Left ventricle myocardium inferior (tissue), 1 donor: Measurements from ENCODE around the gene CHD9. TPM values are rescaled to one million over a fixed set of nuclear protein-coding genes. Genes with fewer than 3 reads are reported as not detected.

ENCODE experiments used
- DNase-seq: peaks from one replicate; pipeline ENCODE4 v3.0.0-alpha.2; 2020
- H3K27ac ChIP-seq: fragments of 200-600 bp; replicated peaks from 2 replicates; pipeline ENCODE4 v1.8.0; 2021
- H3K27me3 ChIP-seq: fragments of 200-600 bp; 2 replicates; pipeline ENCODE4 v1.8.0; 2021; ENCODE audit warnings: low read depth
- H3K36me3 ChIP-seq: fragments of 200-600 bp; 2 replicates; pipeline ENCODE4 v1.8.0; 2021
- H3K4me1 ChIP-seq: fragments of 200-600 bp; 2 replicates; pipeline ENCODE4 v1.8.0; 2021
- H3K4me3 ChIP-seq: fragments of 200-600 bp; 2 replicates; pipeline ENCODE4 v1.8.0; 2021; ENCODE audit warnings: mild to moderate bottlenecking, moderate library complexity
- H3K9me3 ChIP-seq: fragments of 200-600 bp; replicated peaks from 2 replicates; pipeline ENCODE4 v1.8.0; 2021
- CTCF ChIP-seq: fragments of 200-600 bp; IDR thresholded peaks from 2 replicates; pipeline ENCODE4 v1.8.0; 2021; ENCODE audit warnings: antibody characterized with exemption, mild to moderate bottlenecking, borderline replicate concordance
- intact Hi-C: fragments of 100-400 bp; cut with micrococcal nuclease; formaldehyde crosslinking; loops from one replicate; pipeline ENCODE4 v1.11.0; 2022
- total RNA-seq: library from RNA; stranded (reverse); fragmentation: NEBNext Ultra II Directional; extraction: Animal tissue kit (Norgen Biotek cat#: 25700); gene quantifications from one replicate; pipeline ENCODE4 v1.2.1, GENCODE V29; 2021
- donor health status: DM: no; HTN: yes; CAD: no; lungs with severe emphysema.

CHD9 gene
- total RNA-seq, 1 donor from 2014 or later = 38.9 TPM

DNA sequence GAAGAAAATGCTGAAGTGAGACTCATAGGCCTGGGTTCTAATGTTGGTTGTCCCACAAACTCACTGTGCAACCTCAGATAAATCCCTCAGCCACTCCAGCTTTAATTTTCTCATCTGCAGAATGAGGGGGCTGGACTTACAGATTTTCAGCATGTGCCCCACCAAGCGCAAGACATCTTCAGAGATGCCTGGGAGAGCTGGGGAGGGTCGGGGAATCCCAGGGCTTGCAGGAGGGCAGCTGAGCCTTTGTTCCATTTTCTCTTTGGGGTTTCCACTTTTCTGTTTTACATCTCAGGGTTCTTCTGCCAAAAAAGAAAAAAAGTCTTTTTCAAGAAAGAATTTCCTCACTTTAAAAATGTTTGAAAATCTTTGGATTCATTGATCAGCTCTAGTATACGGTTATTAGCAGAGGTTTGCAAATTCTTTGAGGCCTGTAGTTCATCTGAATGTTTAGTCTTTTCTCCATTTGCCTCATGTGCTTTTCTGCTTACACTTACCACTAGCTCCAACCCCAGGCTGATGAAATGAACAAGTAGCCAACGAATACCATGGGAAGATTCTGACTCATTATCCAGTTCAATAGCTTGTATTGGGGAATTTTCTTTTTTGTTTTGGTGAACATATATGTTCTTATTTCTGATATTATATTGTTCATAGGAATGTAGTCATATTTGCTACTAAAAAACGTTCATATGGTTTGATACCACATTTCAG is 56.4 kb downstream of the CHD9 start:
- Histone ChIP-seq H3K27me3 (no peaks in the 10 kb centered on the region), H3K9me3 (no peaks in the 10 kb centered on the region), H3K4me1 (peaks cover 8% of the 10 kb centered on the region), H3K27ac (no peak overlapping the region), H3K4me3 (no peak overlapping the region), H3K36me3 (no peaks in the 10 kb centered on the region)
- TF ChIP-seq CTCF = no peak
- DNase-seq = no peak
- intact Hi-C loops = no loop called here

DNA sequence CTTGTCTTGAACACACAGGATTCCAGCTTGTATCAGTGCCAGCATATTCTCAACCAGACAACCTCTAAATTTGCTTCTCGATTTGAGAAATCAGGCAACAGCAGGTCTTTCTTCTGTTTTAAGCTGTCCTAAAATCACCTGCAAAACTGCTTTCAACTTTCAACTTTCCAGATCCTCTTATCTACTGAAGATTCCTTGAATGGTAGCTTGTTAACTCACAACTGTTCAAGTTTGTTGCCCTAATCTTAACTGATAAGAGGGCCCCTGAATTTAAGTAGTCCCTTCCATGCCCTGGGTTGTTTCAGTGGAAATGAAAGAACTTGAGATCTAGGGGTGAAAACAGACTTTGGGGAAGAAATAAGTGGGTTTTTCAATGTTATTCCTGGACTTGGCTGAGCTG is 57.2 kb downstream of the CHD9 start:
- intact Hi-C loops = no loop called here
- no peak for DNase-seq
- no peaks in the 10 kb centered on the region for H3K27me3 ChIP-seq
- H3K4me3 ChIP-seq = no peak overlapping the region
- TF ChIP-seq CTCF = no peak
- H3K4me1 ChIP-seq = peaks cover 8% of the 10 kb centered on the region
- no peaks in the 10 kb centered on the region for H3K36me3 ChIP-seq
- no peaks in the 10 kb centered on the region for H3K9me3 ChIP-seq
- H3K27ac ChIP-seq = peak overlapping the region; percentile 1

- no peak for TF ChIP-seq CTCF
- no peak for DNase-seq
- Histone ChIP-seq H3K36me3 (peaks cover 3% of the 10 kb centered on the region), H3K4me3 (no peak overlapping the region), H3K9me3 (no peaks in the 10 kb centered on the region), H3K27ac (no peak overlapping the region), H3K27me3 (no peaks in the 10 kb centered on the region), H3K4me1 (peaks cover 8% of the 10 kb centered on the region)
- intact Hi-C loops = no loop called here
These were observed 60.3 kb downstream of the CHD9 start for GRCh38 chr16:53115047-53115446.

DNA sequence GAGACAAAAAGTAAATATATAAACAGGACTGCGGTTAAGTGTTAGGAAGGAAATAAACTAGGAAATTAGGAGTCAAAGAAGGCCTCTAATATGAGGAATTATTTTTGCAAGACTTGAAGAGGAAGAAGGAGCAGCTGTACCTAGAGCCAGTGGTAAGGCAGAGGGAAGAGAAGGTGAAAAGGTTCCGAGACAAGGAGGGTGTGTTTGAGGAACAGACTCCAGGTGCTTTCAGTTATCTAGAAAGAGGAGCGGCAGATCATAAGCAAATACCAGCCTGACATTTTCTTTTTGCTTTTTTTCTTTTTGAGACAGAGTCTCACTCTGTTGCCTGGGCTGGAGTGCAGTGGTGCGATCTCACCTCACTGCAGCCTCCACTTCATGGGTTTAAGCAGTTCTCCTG is 61.0 kb downstream of the CHD9 start:
- H3K9me3 ChIP-seq = no peaks in the 10 kb centered on the region
- intact Hi-C loops = no loop called here
- H3K36me3 ChIP-seq = peaks cover 3% of the 10 kb centered on the region
- no peaks in the 10 kb centered on the region for H3K27me3 ChIP-seq
- TF ChIP-seq CTCF = no peak
- H3K4me1 ChIP-seq = peaks cover 8% of the 10 kb centered on the region
- no peak overlapping the region for H3K4me3 ChIP-seq
- H3K27ac ChIP-seq = no peak overlapping the region
- DNase-seq = no peak

GRCh38 chr16:53121043-53121620 is 66.3 kb downstream of the CHD9 start:
- intact Hi-C loops = no loop called here
- Histone ChIP-seq H3K4me1 (peaks cover 7% of the 10 kb centered on the region), H3K4me3 (no peak overlapping the region), H3K9me3 (no peaks in the 10 kb centered on the region), H3K27me3 (no peaks in the 10 kb centered on the region), H3K36me3 (peaks cover 3% of the 10 kb centered on the region), H3K27ac (peak overlapping the region; percentile 50)
- TF ChIP-seq CTCF = no peak
- DNase-seq = no peak
